Gastrocnemius medialis (tissue), 4 donors: ENCODE data around the gene STRN4. TPM values are rescaled to one million over a fixed set of nuclear protein-coding genes. Genes with fewer than 3 reads are reported as not detected.
A peak's percentile ranks its signal among the peaks of the same experiment; 100 is the strongest.

Experiments
- ATAC-seq, 2 donors: fragments of 150-250 bp; one replicate each; pipeline ENCODE4 v1.9.1; 2016
- DNase-seq, 2 donors: peaks; one replicate each; pipeline ENCODE4 v3.0.0-alpha.2; 2019
- H3K27ac ChIP-seq, 4 donors: fragments of 200-600 bp; sonication (generic); 1 replicate in 1 of 4; 2 replicates in 3 of 4; pipeline ENCODE4 v1.5.1; 2016 to 2018; ENCODE audit warnings: mild to moderate bottlenecking in 2 of 4, moderate library complexity in 1 of 4
- H3K27me3 ChIP-seq, 3 donors: fragments of 200-600 bp; sonication (generic) in 2 of 3; 1 replicate in 1 of 3; 2 replicates in 2 of 3; pipeline versions ENCODE4 v1.5.1 to v1.6.0; 2016 to 2019; ENCODE audit warnings: mild to moderate bottlenecking in 1 of 3, moderate library complexity in 1 of 3
- H3K36me3 ChIP-seq, 2 donors: fragments of 200-600 bp; sonication (generic) in 1 of 2; one replicate each; pipeline ENCODE4 v1.5.1; 2017 to 2018
- H3K4me1 ChIP-seq, 2 donors: fragments of 200-600 bp; sonication (generic) in 1 of 2; one replicate each; pipeline ENCODE4 v1.5.1; 2016 to 2017; ENCODE audit warnings: mild to moderate bottlenecking in 2 of 2
- H3K4me3 ChIP-seq, 4 donors: fragments of 200-600 bp; sonication (generic) in 3 of 4; 1 replicate in 1 of 4; 2 replicates in 3 of 4; pipeline ENCODE4 v1.5.1; 2016 to 2019; ENCODE audit warnings: mild to moderate bottlenecking in 2 of 4
- H3K9me3 ChIP-seq, 3 donors: fragments of 200-600 bp; sonication (generic) in 2 of 3; 1 replicate in 1 of 3; 2 replicates in 2 of 3; pipeline ENCODE4 v1.5.1; 2016 to 2019
- POLR2A ChIP-seq, 2 donors: fragments of 450-650 bp; IDR thresholded peaks; one replicate each; pipeline ENCODE4 v1.6.1; 2017; ENCODE audit warnings: antibody characterized with exemption in 2 of 2, mild to moderate bottlenecking in 2 of 2, moderate library complexity in 2 of 2
- in situ Hi-C, 4 donors: fragments of 200-750 bp; cut with MboI; loops; one replicate each; pipeline versions ENCODE4 v1.15.0 to v1.8.0; 2017; ENCODE audit warnings: low sequenced_read_pairs in 4 of 4
- intact Hi-C: fragments of 100-400 bp; cut with DNase I; formaldehyde crosslinking; loops from one replicate; pipeline ENCODE4 v1.15.1; 2023; ENCODE audit warnings: low total_unique reads
- total RNA-seq, 4 donors: library from RNA; depleted of rRNA; stranded (reverse); fragments of >200 nt; gene quantifications; one replicate each; pipeline versions ENCODE4 v1.1.0 to v1.2.3, GENCODE V29; 2016
- TF ChIP-seq, protein P1 (sequence below), 5 experiments: fragments of 450-650 bp in 3 of 5; fragments of 200-600 bp in 2 of 5; sonication (generic) in 2 of 5; IDR thresholded peaks in 4 of 5; conservative IDR thresholded peaks in 1 of 5; 1 replicate in 4 of 5; 2 replicates in 1 of 5; pipeline ENCODE4 v1.5.1; 2016 to 2019; ENCODE audit warnings: antibody characterized with exemption in 5 of 5, mild to moderate bottlenecking in 3 of 5, moderate library complexity in 3 of 5

The STRN4 gene
- total RNA-seq, 4 donors from 2014 or later: 45.5 to 75.7 (median 57.9) TPM

DNA sequence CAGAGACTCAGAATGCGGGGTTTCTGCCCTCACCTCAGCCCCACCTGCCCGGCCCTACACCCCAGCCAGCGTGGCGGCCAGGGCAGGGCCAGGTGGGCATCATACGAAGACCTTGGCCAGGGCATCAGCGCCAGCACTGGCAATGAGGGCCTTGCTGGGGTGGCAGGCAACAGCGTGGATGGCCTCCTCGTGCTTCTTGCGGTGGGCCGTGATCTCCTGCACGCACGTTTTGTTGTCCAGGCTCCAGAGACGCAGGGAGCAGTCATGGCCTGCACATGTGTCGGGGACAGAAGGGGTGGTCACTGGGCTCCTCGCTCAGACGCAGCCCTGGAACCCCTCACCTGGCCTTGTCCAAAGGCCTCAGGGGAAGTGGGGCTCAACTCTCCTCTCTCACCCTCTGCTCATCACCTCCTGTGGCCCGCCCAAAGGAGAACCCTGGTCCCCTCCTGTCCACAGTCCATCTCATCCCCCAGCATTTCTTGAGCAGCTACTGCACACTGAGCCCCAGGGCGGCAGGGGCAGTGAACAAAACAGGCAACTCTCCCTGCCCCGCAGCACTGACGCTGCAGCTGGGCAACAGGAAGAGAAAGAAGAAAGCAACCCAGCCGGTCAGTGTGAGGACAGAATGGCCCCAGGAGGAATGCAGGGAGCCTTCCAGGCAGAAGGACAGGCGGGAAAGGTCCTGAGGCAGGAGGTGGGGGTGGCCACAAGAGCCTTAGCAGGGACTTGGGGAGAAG is 25.6 kb downstream of the STRN4 start:
- no peak overlapping the region for H3K27ac ChIP-seq
- DNase-seq: no peak
- no peak for ATAC-seq
- no peak overlapping the region for H3K4me3 ChIP-seq
- intact Hi-C loops (no loop called here), in situ Hi-C loops (no loop called here)
- no peaks in the 10 kb centered on the region for H3K9me3 ChIP-seq
- H3K4me1 ChIP-seq: peaks cover 8 to 16% of the 10 kb centered on the region in 2 donors
- H3K36me3 ChIP-seq: peaks cover 0 to 62% of the 10 kb centered on the region in 2 donors
- no peak for TF ChIP-seq POLR2A (IDR thresholded peaks at IDR 0.05)
- TF ChIP-seq, protein P1, sequence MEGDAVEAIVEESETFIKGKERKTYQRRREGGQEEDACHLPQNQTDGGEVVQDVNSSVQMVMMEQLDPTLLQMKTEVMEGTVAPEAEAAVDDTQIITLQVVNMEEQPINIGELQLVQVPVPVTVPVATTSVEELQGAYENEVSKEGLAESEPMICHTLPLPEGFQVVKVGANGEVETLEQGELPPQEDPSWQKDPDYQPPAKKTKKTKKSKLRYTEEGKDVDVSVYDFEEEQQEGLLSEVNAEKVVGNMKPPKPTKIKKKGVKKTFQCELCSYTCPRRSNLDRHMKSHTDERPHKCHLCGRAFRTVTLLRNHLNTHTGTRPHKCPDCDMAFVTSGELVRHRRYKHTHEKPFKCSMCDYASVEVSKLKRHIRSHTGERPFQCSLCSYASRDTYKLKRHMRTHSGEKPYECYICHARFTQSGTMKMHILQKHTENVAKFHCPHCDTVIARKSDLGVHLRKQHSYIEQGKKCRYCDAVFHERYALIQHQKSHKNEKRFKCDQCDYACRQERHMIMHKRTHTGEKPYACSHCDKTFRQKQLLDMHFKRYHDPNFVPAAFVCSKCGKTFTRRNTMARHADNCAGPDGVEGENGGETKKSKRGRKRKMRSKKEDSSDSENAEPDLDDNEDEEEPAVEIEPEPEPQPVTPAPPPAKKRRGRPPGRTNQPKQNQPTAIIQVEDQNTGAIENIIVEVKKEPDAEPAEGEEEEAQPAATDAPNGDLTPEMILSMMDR (IDR thresholded peaks at IDR 0.05 in 4 of 5, conservative IDR thresholded peaks at IDR 0.05 in 1 of 5): no peak
- H3K27me3 ChIP-seq: no peaks in the 10 kb centered on the region

DNA sequence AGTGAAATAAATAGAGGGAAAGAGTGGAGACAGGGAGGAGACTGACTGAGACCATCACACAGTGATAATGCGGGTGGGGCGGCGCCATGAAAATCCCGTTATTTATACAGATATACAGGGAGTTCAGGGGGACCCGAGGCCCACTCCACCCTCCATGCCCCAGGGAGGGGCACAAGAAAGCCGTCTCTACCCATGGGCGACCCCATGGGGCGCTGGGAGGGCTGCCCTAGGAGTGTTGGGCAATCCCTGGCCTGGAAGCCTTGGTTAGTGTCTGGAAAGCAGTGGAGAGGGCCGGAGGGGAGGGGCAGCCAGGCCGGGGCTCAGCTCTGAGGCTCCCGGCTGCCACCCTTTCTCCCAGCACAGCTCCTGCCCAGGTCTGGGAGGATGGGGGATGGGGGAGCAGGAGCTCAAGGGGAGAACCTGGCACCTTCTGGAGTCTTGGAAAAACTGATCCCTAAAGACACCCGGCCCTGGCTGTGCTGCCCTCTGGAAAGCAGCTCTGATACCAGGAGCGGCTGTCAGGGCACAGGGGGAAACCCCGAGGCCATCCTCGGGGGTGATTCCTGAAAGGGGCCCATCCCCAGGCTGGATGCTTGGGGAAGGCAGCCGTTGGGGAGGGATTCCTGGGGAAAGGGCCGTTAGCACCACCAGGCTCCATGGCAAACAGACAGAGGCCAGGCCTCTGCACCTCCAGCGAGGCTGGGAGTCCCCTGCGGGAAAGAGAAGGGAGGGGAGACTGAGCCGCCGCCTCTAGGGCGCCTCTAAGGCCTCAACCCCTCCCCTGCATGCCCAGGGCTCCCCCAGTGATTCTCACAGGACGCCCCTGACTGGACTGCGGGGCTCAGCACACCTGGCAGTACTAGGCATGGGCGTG is 26.4 kb downstream of the STRN4 start:
- Histone ChIP-seq H3K9me3 (no peaks in the 10 kb centered on the region), H3K4me1 (peaks cover 15 to 22% of the 10 kb centered on the region in 2 donors), H3K4me3 (no peak overlapping the region), H3K27ac (no peak overlapping the region), H3K27me3 (no peaks in the 10 kb centered on the region), H3K36me3 (peaks cover 0 to 54% of the 10 kb centered on the region in 2 donors)
- intact Hi-C loops (no loop called here), in situ Hi-C loops (no loop called here)
- TF ChIP-seq, protein P1 (IDR thresholded peaks at IDR 0.05 in 4 of 5, conservative IDR thresholded peaks at IDR 0.05 in 1 of 5): no peak
- no peak for TF ChIP-seq POLR2A (IDR thresholded peaks at IDR 0.05)
- DNase-seq (no peak), ATAC-seq (no peak)

DNA sequence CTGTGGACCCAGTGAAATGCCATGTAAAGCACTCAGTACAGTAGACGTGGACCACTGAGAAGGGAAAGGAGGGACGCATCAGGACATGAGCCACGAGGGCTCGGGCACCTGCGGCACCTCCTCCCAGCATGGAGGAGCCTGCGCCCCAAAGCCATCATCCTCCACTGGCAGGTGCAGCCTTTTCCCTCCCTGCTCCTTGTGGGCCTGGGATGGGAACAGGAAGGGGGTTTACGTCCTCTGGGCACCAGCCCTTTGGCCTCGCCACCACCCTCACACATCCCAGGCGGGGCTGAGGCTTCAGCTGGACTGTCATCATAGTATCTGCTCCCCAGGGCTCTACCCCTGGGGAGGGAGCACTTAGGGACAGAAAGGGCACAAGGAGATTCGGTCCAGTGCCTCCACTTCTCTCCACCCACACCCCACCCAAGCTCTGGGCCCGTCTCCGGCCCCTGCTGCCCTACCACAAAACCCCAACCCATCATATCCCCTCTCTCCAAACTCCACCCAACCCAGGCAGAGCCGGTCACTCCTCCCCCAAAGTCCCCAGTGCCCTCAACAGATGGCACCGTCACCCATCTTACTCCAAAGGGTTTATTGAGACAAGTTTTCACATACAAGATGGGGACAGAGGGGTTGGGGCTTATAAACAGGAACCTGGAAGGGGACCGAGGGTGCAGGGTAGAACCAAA is 27.2 kb downstream of the STRN4 start:
- no peak for ATAC-seq
- in situ Hi-C loops: no loop called here
- peaks cover 0 to 46% of the 10 kb centered on the region in 2 donors for H3K36me3 ChIP-seq
- no peak for TF ChIP-seq POLR2A (IDR thresholded peaks at IDR 0.05)
- TF ChIP-seq, protein P1 (IDR thresholded peaks at IDR 0.05 in 4 of 5, conservative IDR thresholded peaks at IDR 0.05 in 1 of 5): no peak
- H3K27me3 ChIP-seq: no peaks in the 10 kb centered on the region
- no peak for DNase-seq
- peaks cover 18 to 29% of the 10 kb centered on the region in 2 donors for H3K4me1 ChIP-seq
- H3K9me3 ChIP-seq: no peaks in the 10 kb centered on the region
- intact Hi-C loops: no loop called here
- peak overlapping the region in 2 of 4 donors; percentile 77 to 83 for H3K27ac ChIP-seq
- no peak overlapping the region for H3K4me3 ChIP-seq

DNA sequence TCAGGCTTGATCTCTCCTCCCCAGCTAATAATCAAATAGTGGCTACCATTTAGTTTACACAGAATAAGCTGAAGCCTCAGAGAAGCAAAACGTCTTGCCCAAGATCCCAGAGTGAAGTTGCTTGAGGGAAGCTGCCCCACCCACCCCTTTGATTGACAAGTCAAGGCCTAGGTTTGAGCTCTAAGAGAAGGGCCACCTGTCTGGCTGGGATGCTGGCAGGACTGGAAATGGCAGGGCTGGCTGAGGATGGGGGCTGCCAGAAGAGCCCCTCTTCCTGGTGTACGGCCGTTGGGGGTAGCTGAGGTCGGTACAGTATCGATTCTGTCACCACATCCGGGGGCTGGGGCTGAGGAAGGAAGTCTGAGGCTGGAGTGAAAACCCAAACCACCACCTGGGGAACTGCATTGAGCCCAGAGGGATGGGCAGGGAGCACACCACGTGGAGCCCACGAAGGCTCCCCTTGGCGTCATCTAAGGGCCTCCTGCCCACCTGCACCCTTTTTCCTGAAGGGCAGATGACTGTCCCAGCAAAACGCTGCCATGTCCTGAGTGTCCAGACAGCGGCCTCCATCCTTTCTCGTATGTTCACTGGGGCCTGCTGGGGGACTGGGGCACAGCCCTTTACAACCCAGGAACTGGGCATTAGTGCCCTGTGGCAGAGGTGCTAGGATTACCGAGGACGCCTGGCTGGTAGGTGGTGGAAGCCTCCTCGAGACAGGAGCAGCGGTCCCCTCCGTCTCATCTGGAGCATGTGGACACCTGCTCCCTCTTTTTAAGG is 27.9 kb downstream of the STRN4 start:
- TF ChIP-seq POLR2A (IDR thresholded peaks at IDR 0.05): no peak
- no peak for DNase-seq
- Histone ChIP-seq H3K9me3 (no peaks in the 10 kb centered on the region), H3K27ac (peak overlapping the region; percentile 74 to 88 (median 80)), H3K36me3 (peaks cover 0 to 41% of the 10 kb centered on the region in 2 donors), H3K4me1 (peaks cover 18 to 31% of the 10 kb centered on the region in 2 donors), H3K4me3 (no peak overlapping the region), H3K27me3 (no peaks in the 10 kb centered on the region)
- no peak for ATAC-seq
- in situ Hi-C loops (no loop called here), intact Hi-C loops (no loop called here)
